Right lobe of liver (tissue), 4 donors: ENCODE data around the gene KRTAP13-4.

Experiments
- POLR2A ChIP-seq: fragments of 450-650 bp; IDR thresholded peaks from one replicate; pipeline ENCODE4 v1.6.1; 2017; ENCODE audit warnings: antibody characterized with exemption, mild to moderate bottlenecking
- TF ChIP-seq, protein P1 (sequence below), 4 donors: fragments of 200-600 bp in 3 of 4; fragments of 450-650 bp in 1 of 4; IDR thresholded peaks; one replicate each; pipeline versions ENCODE4 v1.5.1 to v1.8.0; 2016 to 2022; ENCODE audit warnings: antibody characterized with exemption in 4 of 4, mild to moderate bottlenecking in 2 of 4
- donor health status: DM: no; HTN: no; CAD: no.
- donor health status: DM: no; HTN: no; CAD: no.
- donor health status: DM: no; HTN: yes; CAD: no.

DNA sequence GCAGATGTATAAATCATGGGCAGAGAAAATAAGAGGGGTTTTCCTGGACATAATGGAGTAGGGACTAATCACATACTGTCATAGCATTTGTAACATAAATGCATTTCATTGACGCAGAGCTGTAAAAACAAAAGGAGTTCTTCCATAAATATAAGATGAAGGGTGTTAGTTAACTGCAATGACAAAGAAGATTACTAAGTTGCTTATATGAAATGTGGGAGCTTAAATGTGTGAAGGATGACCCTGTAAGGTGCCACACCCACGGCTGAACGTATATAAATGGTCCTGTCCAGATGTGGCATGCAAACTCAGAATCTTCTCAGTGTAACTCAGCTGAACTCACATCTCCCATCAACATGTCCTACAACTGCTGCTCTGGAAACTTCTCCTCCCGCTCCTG lies 34.3 kb upstream of the KRTAP13-4 start, which contains the start of gene KRTAP13-1:
- TF ChIP-seq, protein P1, sequence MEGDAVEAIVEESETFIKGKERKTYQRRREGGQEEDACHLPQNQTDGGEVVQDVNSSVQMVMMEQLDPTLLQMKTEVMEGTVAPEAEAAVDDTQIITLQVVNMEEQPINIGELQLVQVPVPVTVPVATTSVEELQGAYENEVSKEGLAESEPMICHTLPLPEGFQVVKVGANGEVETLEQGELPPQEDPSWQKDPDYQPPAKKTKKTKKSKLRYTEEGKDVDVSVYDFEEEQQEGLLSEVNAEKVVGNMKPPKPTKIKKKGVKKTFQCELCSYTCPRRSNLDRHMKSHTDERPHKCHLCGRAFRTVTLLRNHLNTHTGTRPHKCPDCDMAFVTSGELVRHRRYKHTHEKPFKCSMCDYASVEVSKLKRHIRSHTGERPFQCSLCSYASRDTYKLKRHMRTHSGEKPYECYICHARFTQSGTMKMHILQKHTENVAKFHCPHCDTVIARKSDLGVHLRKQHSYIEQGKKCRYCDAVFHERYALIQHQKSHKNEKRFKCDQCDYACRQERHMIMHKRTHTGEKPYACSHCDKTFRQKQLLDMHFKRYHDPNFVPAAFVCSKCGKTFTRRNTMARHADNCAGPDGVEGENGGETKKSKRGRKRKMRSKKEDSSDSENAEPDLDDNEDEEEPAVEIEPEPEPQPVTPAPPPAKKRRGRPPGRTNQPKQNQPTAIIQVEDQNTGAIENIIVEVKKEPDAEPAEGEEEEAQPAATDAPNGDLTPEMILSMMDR (IDR thresholded peaks at IDR 0.05), result no peak
- TF ChIP-seq POLR2A, result no peak
